Aorta (tissue), 5 donors: ENCODE results near the gene COL24A1. TPM values are rescaled to one million over a fixed set of nuclear protein-coding genes. Genes with fewer than 3 reads are reported as not detected.

Experiments
- ATAC-seq: fragments of 200-7000 bp; cut with Tn5 transposase; one replicate; pipeline ENCODE4 v1.9.1; 2022; ENCODE audit warnings: moderate library complexity; ENCODE audit not compliant: low FRiP score
- DNase-seq, 2 donors: peaks; one replicate each; pipeline ENCODE4 v3.0.0-alpha.2; 2020
- H3K27ac ChIP-seq, 2 donors: one replicate each; pipeline ENCODE4 v1.5.1; 2013; ENCODE audit warnings: low read length in 2 of 2, mild to moderate bottlenecking in 2 of 2, moderate library complexity in 2 of 2, control low read depth in 1 of 2, inconsistent platforms in 1 of 2, low read depth in 1 of 2
- H3K27me3 ChIP-seq, 2 donors: one replicate each; pipeline ENCODE4 v1.6.1; 2013; ENCODE audit warnings: control low read depth in 1 of 2, low read length in 1 of 2, mild to moderate bottlenecking in 1 of 2, moderate library complexity in 1 of 2; ENCODE audit not compliant: insufficient read depth in 2 of 2, control insufficient read depth in 1 of 2
- H3K36me3 ChIP-seq, 2 donors: one replicate each; pipeline ENCODE4 v1.6.1; 2013; ENCODE audit warnings: control low read depth in 1 of 2, low read length in 1 of 2, mild to moderate bottlenecking in 1 of 2; ENCODE audit not compliant: insufficient read depth in 2 of 2, control insufficient read depth in 1 of 2
- H3K4me1 ChIP-seq, 2 donors: one replicate each; pipeline ENCODE4 v1.6.1; 2013; ENCODE audit warnings: low read length in 2 of 2, control low read depth in 1 of 2, mild to moderate bottlenecking in 1 of 2, moderate library complexity in 1 of 2; ENCODE audit not compliant: insufficient read depth in 2 of 2, control insufficient read depth in 1 of 2
- H3K4me3 ChIP-seq, 2 donors: one replicate each; pipeline ENCODE4 v1.5.1; 2013; ENCODE audit warnings: low read length in 2 of 2, control low read depth in 1 of 2, mild to moderate bottlenecking in 1 of 2
- H3K9me3 ChIP-seq: one replicate; pipeline ENCODE4 v1.6.1; 2013; ENCODE audit warnings: mild to moderate bottlenecking, low read length; ENCODE audit not compliant: control insufficient read depth
- WGBS, 2 donors: extraction: QIAGEN DNeasy Blood & Tissue Kit; methylation state at CpG; one replicate each; pipeline ENCODE4 v1.1.7; 2013; 5-methylcytosine and 5-hydroxymethylcytosine counted together
- intact Hi-C, 2 donors: fragments of 100-400 bp; cut with DNase I; formaldehyde crosslinking; loops; one replicate each; pipeline versions ENCODE4 v1.14.2 to v1.15.0; 2022
- polyA plus RNA-seq, 2 donors: library from polyadenylated mRNA; stranded (reverse); fragments of 200-250 nt; gene quantifications; one replicate each; pipeline ENCODE4 v1.2.3, GENCODE V29; 2013
- total RNA-seq, 2 donors: library from RNA; stranded (reverse); fragmentation: NEBNext Ultra II Directional; extraction: Animal tissue kit (Norgen Biotek cat#: 25700); gene quantifications; one replicate each; pipeline ENCODE4 v1.2.1, GENCODE V29; 2021
- donor health status: healthy with polysubstance abuse.
- donor health status: Bipolar disorder and iron deficiency.
- donor health status: DM: no; HTN: no; CAD: no.
- donor health status: DM: no; HTN: no; CAD: no.
- donor health status: DM: yes; HTN: yes; CAD: no.

Gene COL24A1
- total and polyA plus RNA-seq, 4 donors = 0.31 to 3.0 (median 1.3) TPM

GRCh38 chr1:86110451-86111129, 46.0 kb downstream of the COL24A1 start:
- no peak overlapping the region for H3K4me3 ChIP-seq
- 96 to 97% methylated on average over 41 of the region's 41 CpGs for WGBS, 2 donors
- H3K27me3 ChIP-seq = no peaks in the 10 kb centered on the region
- H3K27ac ChIP-seq = no peak overlapping the region
- H3K36me3 ChIP-seq = no peaks in the 10 kb centered on the region
- DNase-seq (peak in 1 of 2 donors; percentile 72), ATAC-seq (no peak)
- H3K9me3 ChIP-seq = peaks cover 1% of the 10 kb centered on the region
- intact Hi-C loops = no loop called here
- H3K4me1 ChIP-seq = no peaks in the 10 kb centered on the region

DNA sequence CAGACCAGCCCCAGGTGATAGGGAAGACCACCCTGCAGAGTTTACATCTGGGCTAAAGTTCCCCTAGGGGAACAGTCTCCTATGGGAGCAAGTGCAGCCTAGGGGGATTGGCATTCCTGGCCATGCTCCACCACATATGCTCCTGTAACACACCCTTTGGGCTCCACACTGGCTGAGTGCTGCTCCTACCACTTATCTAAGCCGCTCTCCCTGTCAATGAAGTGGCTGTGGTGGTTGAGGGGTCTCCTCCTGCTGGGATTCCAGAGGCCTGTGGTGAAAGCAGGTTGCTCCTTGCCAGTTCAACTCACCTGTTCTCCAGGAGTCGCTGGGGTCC, 51.1 kb downstream of the COL24A1 start:
- ATAC-seq (no peak), DNase-seq (no peak)
- H3K27me3 ChIP-seq = no peaks in the 10 kb centered on the region
- no peaks in the 10 kb centered on the region for H3K36me3 ChIP-seq
- no peaks in the 10 kb centered on the region for H3K4me1 ChIP-seq
- H3K9me3 ChIP-seq = no peaks in the 10 kb centered on the region
- whole genome bisulfite sequencing, 2 donors = 85% methylated on average over 2 of the region's 2 CpGs
- no peak overlapping the region for H3K4me3 ChIP-seq
- intact Hi-C loops = no loop called here
- H3K27ac ChIP-seq = no peak overlapping the region

DNA sequence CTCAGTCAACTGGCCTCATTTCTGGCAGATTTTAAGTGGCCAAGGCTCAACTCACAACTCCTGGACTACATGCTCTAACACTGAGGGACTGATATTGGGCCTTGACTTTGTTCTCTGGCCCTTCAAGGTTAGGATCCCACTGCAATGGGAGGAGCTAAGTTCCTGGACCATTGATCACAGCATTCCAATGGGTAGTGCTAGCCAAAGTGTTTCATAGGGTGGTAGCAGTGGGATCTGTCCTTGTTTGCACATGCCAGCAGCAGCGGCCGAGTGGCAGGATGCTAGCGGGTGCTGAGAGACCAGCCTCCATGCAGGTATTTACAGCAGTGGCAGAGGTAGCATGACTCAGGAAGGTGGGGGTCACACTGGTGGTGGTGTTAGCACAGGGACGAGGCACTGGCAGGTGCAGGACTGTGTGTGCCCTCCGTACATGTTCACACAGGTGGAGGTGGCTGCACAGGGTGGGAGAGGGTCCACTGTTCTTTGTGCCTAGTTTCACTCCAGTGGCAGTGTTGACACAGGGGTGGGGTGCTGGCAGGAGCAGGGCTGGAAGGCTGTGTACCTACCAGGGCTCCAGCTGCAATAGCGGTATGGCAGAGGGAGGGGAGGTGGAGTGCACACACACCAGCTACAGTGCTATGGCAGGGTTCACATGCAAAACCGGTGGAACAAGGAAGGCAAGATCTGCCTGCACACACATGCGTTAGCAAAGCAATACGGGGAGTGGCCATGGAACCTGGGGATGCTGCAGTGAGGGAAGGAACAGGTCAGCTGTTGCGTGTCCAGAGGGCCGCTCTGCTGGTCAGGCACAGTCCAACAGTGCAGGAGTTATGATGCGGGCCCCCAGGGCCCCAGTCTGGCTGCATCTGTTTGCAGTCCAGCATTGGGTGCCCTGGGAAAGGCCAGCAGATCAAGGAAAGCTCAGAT, 51.7 kb downstream of the COL24A1 start:
- intact Hi-C loops = no loop called here
- ATAC-seq (peak; percentile 33), DNase-seq (no peak)
- 90 to 93% methylated on average over 12 of the region's 12 CpGs for whole genome bisulfite sequencing, 2 donors
- H3K4me1 ChIP-seq = no peaks in the 10 kb centered on the region
- H3K4me3 ChIP-seq = no peak overlapping the region
- no peak overlapping the region for H3K27ac ChIP-seq
- H3K9me3 ChIP-seq = no peaks in the 10 kb centered on the region
- no peaks in the 10 kb centered on the region for H3K27me3 ChIP-seq
- H3K36me3 ChIP-seq = no peaks in the 10 kb centered on the region

DNA sequence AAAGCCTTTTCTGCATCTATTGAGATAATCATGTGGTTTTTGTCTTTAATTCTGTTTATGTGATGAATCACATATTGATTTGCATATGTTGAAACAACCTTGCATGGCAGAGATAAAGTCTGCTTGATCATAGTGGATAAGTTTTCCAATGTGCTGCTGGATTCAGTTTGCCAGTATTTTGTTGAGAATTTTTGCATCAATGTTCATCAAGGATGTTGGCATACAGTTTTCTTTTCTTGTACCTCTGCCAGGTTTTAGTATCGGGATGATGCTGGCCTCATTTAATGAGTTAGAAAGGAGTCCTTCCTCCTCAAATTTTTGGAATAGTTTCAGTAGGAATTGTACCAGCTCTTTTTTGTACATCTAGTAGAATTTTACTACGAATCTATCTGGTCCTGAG, 55.0 kb downstream of the COL24A1 start:
- no peaks in the 10 kb centered on the region for H3K36me3 ChIP-seq
- ATAC-seq (no peak), DNase-seq (no peak)
- no peaks in the 10 kb centered on the region for H3K27me3 ChIP-seq
- H3K9me3 ChIP-seq = no peaks in the 10 kb centered on the region
- H3K4me1 ChIP-seq = no peaks in the 10 kb centered on the region
- WGBS, 2 donors = 25 to 38% methylated on average over 2 of the region's 2 CpGs
- intact Hi-C loops = no loop called here
- H3K27ac ChIP-seq = no peak overlapping the region
- no peak overlapping the region for H3K4me3 ChIP-seq

DNA sequence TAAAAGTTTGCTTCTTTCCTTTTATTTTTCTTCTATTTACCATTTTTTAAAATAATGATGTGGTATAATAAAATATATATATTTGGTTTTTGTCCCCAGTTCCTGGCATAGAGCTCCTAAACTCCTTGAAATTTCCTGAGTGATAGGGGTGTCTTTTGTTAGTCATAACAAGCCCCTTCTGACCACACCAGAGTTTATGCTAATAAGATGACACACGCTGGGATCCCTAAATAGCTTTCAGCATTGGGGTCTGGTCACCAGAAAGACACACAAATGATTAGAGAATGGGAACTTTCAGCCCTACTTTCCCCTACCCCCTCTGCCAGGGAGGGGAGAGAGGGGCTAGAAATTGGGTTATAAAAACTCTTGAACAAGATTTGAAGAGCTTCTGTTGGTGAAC, 56.2 kb downstream of the COL24A1 start:
- WGBS, 2 donors = 12 to 20% methylated on average over 1 of the region's 1 CpG
- Histone ChIP-seq H3K27me3 (no peaks in the 10 kb centered on the region), H3K27ac (no peak overlapping the region), H3K36me3 (no peaks in the 10 kb centered on the region), H3K4me1 (no peaks in the 10 kb centered on the region), H3K4me3 (no peak overlapping the region), H3K9me3 (no peaks in the 10 kb centered on the region)
- DNase-seq (no peak), ATAC-seq (no peak)
- intact Hi-C loops = no loop called here

DNA sequence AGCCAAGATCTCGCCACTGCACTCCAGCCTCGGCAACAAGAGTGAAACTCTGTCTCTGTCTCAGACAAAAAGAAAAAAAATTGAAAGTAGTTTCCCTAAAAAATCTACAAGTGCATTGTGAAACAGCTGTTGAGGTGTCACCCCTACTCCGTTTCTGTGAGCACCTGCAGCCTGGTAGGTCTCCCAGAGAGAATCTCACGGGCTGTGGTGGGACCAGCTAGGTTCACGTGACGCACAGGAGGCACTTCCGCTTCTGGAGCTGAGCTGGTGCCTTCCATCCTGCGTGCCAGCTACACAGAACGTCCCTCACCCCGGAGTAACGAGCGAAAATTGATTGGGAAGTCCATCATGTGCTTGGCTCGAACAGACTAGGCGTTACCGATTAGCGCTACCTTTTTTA, 66.8 kb downstream of the COL24A1 start:
- Histone ChIP-seq H3K27ac (no peak overlapping the region), H3K36me3 (no peaks in the 10 kb centered on the region), H3K27me3 (no peaks in the 10 kb centered on the region), H3K4me3 (no peak overlapping the region), H3K9me3 (no peaks in the 10 kb centered on the region), H3K4me1 (no peaks in the 10 kb centered on the region)
- intact Hi-C loops = no loop called here
- ATAC-seq = no peak
- 89 to 91% methylated on average over 16 of the region's 16 CpGs for WGBS, 2 donors
- peak; percentile 22 to 64 for DNase-seq

- no peak for ATAC-seq
- H3K27me3 ChIP-seq = no peaks in the 10 kb centered on the region
- H3K9me3 ChIP-seq = no peaks in the 10 kb centered on the region
- DNase-seq = peak in 1 of 2 donors; percentile 21
- intact Hi-C loops = no loop called here
- no peak overlapping the region for H3K4me3 ChIP-seq
- H3K4me1 ChIP-seq = no peaks in the 10 kb centered on the region
- no peaks in the 10 kb centered on the region for H3K36me3 ChIP-seq
- 84 to 91% methylated on average over 3 of the region's 3 CpGs for WGBS, 2 donors
- H3K27ac ChIP-seq = no peak overlapping the region
Observed at GRCh38 chr1:86085741-86086409, 70.7 kb downstream of the COL24A1 start.

- intact Hi-C loops = no loop called here
- Histone ChIP-seq H3K4me3 (no peak overlapping the region), H3K27ac (no peak overlapping the region), H3K27me3 (no peaks in the 10 kb centered on the region), H3K4me1 (no peaks in the 10 kb centered on the region), H3K36me3 (no peaks in the 10 kb centered on the region), H3K9me3 (no peaks in the 10 kb centered on the region)
- ATAC-seq (no peak), DNase-seq (no peak)
Observed at GRCh38 chr1:86084998-86085397, 71.6 kb downstream of the COL24A1 start.
